Cardiac ventricle fibroblast (primary cell): Measurements from ENCODE around the gene SRSF3. TPM values are rescaled to one million over a fixed set of nuclear protein-coding genes. Genes with fewer than 3 reads are reported as not detected.

Source experiments
- total RNA-seq: library from RNA; depleted of rRNA; stranded (reverse); fragments of >200 nt; gene quantifications from 2 replicates; pipeline ENCODE4 v1.2.3, GENCODE V29; 2015

Gene SRSF3
- total RNA-seq, result 78.6 and 151 TPM in 2 replicates

DNA sequence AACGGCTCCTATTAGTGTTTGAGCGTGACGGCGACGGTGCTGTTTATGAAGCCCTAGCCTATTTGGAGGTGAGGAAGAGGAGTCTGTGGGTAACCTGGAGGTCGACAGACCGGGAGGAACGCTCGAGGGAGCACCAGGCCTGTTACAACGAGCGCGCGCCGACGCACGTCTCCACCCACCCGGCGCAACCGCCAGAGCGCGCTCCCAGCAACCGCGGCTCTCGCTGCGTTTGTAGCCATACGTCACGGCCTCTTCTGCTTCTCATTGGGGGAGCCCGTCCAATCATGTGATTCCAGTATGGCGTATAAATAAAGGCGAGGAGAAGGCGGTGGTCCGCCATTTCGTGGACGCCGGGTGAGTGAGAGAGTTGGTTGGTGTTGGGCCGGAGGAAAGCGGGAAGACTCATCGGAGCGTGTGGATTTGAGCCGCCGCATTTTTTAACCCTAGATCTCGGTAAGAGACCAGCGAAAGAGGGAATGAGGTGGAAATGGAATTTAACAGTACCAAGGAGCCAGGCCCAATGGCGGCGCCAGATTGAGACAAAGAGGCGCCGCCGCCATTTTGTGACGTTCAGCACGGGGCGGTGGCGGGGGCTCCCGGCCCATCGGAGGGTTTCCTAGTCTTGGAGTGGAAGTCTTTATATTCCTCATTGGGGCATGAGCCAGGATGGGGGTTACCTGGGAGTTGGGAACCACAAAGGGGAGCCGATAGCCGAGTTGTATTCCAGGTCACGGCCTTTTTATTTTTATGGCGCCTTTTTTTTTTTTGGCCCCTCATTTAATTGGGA, at the start of gene SRSF3:
TSS of gene SRSF3 (plus strand) at position 334 of the 787 bp plus-strand sequence. CDS start 2,401 bp downstream, outside the sequence.

DNA sequence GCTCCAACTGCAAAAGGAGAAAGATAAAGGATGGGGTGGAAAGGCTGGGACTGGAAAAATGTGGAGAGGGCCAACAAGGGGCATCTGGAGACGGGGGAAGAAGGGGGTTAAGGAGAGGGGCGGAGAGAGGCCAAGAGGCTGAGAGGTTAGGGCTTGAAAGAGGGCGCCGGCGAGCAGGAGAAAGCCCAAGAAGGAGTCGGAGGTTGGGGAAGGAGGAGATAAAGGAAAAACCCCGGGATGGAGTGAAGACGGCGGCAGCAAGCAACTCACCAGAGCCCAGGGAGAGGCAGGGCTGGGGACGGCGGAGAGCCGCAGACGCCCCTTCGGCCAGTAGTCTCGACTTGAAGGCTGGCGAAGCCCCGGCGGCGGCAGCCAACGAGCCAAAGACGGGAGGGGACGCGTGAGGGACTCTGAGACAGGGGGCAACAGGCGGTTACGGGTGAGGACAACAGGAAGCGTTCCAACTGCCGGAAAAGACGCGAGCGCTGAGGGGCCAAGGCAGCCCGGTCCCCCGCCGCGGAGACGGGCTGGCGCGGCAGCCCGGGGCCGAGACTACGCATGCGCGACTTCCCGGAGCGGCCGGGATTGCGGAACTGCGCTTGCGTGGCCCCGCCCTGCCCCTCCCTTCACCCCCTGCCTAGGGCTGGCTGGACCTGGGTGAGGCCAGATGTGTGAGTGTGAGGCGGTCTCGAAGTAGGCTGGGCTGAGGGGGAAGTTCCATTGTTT, 47.1 kb upstream of the SRSF3 start, which contains the start of gene STK38:
TSS of gene STK38 (minus strand) at position 560 of the 726 bp plus-strand sequence. CDS start 7,277 bp downstream, outside the sequence.

Other genes starting within 250 kb of the SRSF3 start
- gene ETV7, start 206.7 kb upstream of the SRSF3 start, total RNA-seq, result 0.54 and 1.6 TPM in 2 replicates
- gene PXT1, start 151.5 kb upstream of the SRSF3 start, total RNA-seq, result not detected in 2 replicates
- gene KCTD20, start 151.4 kb upstream of the SRSF3 start, total RNA-seq, result 36.6 and 37.1 TPM in 2 replicates
- gene STK38, start 46.9 kb upstream of the SRSF3 start, total RNA-seq, result 15.8 and 19.8 TPM in 2 replicates
- 290 and 302 TPM in 2 replicates for gene CDKN1A, start 84.4 kb downstream of the SRSF3 start, total RNA-seq
- gene RAB44, start 103.5 kb downstream of the SRSF3 start, total RNA-seq, result not detected in 2 replicates
- gene CPNE5, start 245.1 kb downstream of the SRSF3 start, total RNA-seq, result 0.06 and 0.34 TPM in 2 replicates